Measurements from ENCODE around the gene ITPR2. TPM values are rescaled to one million over a fixed set of nuclear protein-coding genes. Genes with fewer than 3 reads are reported as not detected.
"Not testable (repeated sequence)": the region's sequence is repeated elsewhere in the genome, so short reads cannot be mapped to it uniquely, and the experiment has no call there.

Gene ITPR2
- total and polyA plus RNA-seq, 5 donors, result 4.2 to 32.1 (median 23.2) TPM

DNA sequence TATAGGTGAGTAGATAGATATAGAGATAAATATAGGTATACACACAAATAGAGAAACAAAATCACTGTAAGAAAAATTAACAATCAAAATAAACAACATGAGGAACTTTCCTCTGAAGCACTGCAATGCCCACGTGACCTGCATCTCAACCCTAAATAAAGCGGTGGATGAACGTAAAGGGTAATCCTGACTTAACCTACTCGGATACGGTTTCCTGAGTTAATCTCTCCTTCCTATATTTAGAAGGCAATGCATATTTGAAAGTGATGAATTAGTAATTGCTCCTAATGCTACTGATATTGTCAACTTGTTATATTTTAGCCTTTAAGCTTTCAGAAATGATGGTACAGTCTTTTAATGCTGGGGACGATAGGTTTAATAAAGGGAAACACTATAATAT is 221.4 kb downstream of the ITPR2 start:
- WGBS, result 92% methylated on average over 6 of the region's 6 CpGs
- DNase-seq, result no peak
- H3K27ac ChIP-seq (ENCODE audit: low read length), result no peak overlapping the region
- no peak overlapping the region for H3K4me3 ChIP-seq (ENCODE audit: low read length)
- intact Hi-C loops (cut with DNase I), result no loop called here
- no peaks in the 10 kb centered on the region for H3K27me3 ChIP-seq (ENCODE audit: control insufficient read depth, insufficient read depth)
- no peaks in the 10 kb centered on the region for H3K4me1 ChIP-seq (ENCODE audit: control insufficient read depth, insufficient read depth, low read length)
- no peaks in the 10 kb centered on the region for H3K9me3 ChIP-seq (ENCODE audit: control insufficient read depth, low read length)
- ATAC-seq, result no peak

DNA sequence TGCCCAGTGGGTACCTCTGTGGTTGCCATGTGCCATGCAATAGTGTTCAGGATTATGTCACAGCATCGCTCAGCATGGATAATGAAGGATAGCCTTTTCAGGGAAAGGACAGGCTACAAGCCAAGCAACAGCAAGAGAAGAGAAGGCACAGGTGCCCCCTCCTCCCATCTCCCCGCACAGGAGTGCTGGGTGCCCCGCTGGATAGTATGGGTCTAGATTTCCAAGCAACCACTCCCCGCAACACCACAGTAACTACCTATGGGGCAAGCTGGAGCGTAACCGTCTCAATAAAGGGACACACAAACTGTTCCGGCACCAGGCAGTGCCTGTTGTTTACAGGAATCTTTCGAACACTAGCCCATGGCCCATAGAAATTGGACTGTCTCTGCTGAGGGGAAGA is 222.2 kb downstream of the ITPR2 start:
- H3K4me1 ChIP-seq (ENCODE audit: control insufficient read depth, insufficient read depth, low read length), result no peaks in the 10 kb centered on the region
- intact Hi-C loops (cut with DNase I), result no loop called here
- no peaks in the 10 kb centered on the region for H3K27me3 ChIP-seq (ENCODE audit: control insufficient read depth, insufficient read depth)

DNA sequence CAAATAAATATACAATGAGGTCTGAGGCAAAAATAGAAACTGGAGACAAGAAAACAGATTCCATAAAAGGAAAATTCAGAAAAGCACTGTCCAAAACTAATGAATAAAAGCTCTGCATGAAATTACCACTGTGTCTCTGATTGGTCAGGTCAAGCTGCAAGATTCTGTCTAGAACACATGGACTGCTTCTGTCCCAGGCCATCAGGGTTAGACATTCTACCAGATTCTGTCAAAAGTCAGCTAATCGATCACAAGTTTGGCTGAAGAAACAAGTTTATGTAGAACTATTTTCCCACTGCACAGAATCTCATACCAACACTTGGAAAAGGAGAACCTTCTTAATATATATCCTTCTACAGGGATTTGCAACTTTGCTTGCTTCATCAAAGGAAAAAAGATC is 223.0 kb downstream of the ITPR2 start:
- H3K4me3 ChIP-seq (ENCODE audit: low read length), result no peak overlapping the region
- 85% methylated on average over 1 of the region's 1 CpG for WGBS

More for the DNA sequence above, 222.2 kb downstream of the ITPR2 start:
- no peak overlapping the region for H3K27ac ChIP-seq (ENCODE audit: low read length)
- ATAC-seq, result no peak
- 96% methylated on average over 8 of the region's 8 CpGs for WGBS
- no peak for DNase-seq
- no peaks in the 10 kb centered on the region for H3K9me3 ChIP-seq (ENCODE audit: control insufficient read depth, low read length)
- no peak overlapping the region for H3K4me3 ChIP-seq (ENCODE audit: low read length)

DNA sequence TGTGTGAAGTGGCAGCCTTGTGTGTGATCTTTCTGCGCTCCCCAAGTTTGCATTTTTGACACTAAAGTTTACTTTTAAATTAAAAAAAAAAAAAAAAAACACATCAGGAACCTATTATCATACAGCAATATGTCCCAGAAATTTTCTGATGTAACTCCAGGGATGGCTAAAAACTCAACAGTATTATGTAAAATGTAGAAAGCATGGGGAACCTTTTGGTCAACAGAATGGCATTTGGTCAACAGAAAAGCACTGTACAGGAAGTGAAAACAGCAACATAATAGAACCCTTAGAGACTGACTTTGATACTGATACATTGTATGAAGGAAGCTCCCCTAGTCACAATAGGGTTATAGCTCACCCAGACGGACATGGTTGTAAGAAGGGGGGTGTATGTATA is 224.3 kb downstream of the ITPR2 start:
- DNase-seq (no peak), ATAC-seq (no peak)
- no peak overlapping the region for H3K27ac ChIP-seq (ENCODE audit: low read length)
- no peak overlapping the region for H3K4me3 ChIP-seq (ENCODE audit: low read length)
- H3K4me1 ChIP-seq (ENCODE audit: control insufficient read depth, insufficient read depth, low read length), result no peaks in the 10 kb centered on the region
- no peaks in the 10 kb centered on the region for H3K9me3 ChIP-seq (ENCODE audit: control insufficient read depth, low read length)
- 87% methylated on average over 2 of the region's 2 CpGs for WGBS
- intact Hi-C loops (cut with DNase I), result no loop called here
- no peaks in the 10 kb centered on the region for H3K27me3 ChIP-seq (ENCODE audit: control insufficient read depth, insufficient read depth)

More for the DNA sequence above, 223.0 kb downstream of the ITPR2 start:
- intact Hi-C loops (cut with DNase I), result no loop called here
- ATAC-seq (no peak), DNase-seq (no peak)
- H3K27ac ChIP-seq (ENCODE audit: low read length), result no peak overlapping the region
- H3K27me3 ChIP-seq (ENCODE audit: control insufficient read depth, insufficient read depth), result no peaks in the 10 kb centered on the region
- H3K9me3 ChIP-seq (ENCODE audit: control insufficient read depth, low read length), result no peaks in the 10 kb centered on the region
- H3K4me1 ChIP-seq (ENCODE audit: control insufficient read depth, insufficient read depth, low read length), result no peaks in the 10 kb centered on the region

DNA sequence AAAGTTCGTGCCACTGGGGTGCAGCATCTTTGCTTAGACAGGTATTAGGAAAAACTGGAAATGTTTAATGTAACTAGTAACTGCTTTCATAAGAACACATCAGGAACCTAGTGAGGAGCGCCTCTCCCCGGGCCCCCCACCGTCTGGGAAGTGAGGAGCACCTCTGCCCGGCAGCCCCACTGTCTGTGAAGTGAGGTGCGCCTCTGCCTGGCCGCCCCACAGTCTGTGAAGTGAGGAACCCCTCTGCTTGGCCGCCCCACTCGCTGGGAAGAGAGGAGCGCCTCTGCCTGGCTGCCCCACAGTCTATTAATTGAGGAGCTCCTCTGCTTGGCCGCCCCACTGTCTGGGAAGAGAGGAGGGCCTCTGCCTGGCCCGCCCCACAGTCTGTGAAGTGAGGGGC is 224.7 kb downstream of the ITPR2 start:
- H3K27ac ChIP-seq (ENCODE audit: low read length), result no peak overlapping the region
- H3K4me3 ChIP-seq (ENCODE audit: low read length), result no peak overlapping the region
- DNase-seq (peak in 1 of 3 donors; percentile 48), ATAC-seq (no peak)
- 93% methylated on average over 12 of the region's 12 CpGs for WGBS
- intact Hi-C loops (cut with DNase I), result no loop called here
- no peaks in the 10 kb centered on the region for H3K27me3 ChIP-seq (ENCODE audit: control insufficient read depth, insufficient read depth)
- H3K9me3 ChIP-seq (ENCODE audit: control insufficient read depth, low read length), result no peaks in the 10 kb centered on the region
- no peaks in the 10 kb centered on the region for H3K4me1 ChIP-seq (ENCODE audit: control insufficient read depth, insufficient read depth, low read length)

DNA sequence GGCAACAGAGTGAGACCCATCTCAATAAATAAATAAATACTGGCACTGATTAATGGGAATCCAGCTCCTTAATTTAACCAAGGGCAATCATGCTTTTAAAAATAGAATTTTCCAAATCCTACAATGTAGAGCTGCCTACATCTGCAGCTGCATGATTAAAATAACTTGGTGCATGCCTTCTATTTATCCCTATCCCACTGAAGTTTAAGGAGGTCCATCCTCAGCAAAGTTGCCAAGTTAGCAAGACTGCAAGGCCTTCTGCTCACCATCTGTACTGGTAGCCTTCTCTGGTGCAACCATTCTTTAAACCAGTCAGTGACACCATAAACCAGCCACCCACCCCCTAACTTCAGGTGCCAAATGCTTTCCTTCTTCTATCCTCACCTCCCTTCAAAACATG is 226.1 kb downstream of the ITPR2 start:
- H3K4me3 ChIP-seq (ENCODE audit: low read length), result no peak overlapping the region
- no peak for DNase-seq
- H3K9me3 ChIP-seq (ENCODE audit: control insufficient read depth, low read length), result no peaks in the 10 kb centered on the region
- H3K4me1 ChIP-seq (ENCODE audit: control insufficient read depth, insufficient read depth, low read length), result no peaks in the 10 kb centered on the region
- H3K27ac ChIP-seq (ENCODE audit: low read length), result no peak overlapping the region
- intact Hi-C loops (cut with DNase I), result no loop called here
- H3K27me3 ChIP-seq (ENCODE audit: control insufficient read depth, insufficient read depth), result no peaks in the 10 kb centered on the region
- no peak for ATAC-seq

DNA sequence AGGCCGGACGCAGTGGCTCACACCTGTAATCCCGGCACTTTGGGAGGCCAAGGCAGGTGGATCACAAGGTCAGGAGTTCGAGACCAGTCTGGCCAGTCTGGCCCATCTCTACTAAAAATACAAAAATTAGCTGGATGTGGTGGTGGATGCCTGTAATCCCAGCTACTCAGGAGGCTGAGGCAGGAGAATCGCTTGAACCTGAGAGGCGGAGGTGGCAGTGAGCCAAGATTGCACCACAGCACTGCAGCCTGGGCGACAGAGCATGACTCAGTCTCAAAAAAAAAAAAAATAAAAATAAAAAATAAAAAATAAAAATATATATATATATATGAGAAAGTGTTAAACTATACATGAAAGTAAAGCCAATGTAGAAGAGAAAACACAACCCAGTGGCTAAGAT is 228.2 kb downstream of the ITPR2 start:
- WGBS, result 96% methylated on average over 7 of the region's 7 CpGs
- H3K9me3 ChIP-seq (ENCODE audit: control insufficient read depth, low read length); H3K4me3 ChIP-seq (ENCODE audit: low read length); H3K27me3 ChIP-seq (ENCODE audit: control insufficient read depth, insufficient read depth); H3K4me1 ChIP-seq (ENCODE audit: control insufficient read depth, insufficient read depth, low read length); intact Hi-C loops (cut with DNase I); H3K27ac ChIP-seq (ENCODE audit: low read length); ATAC-seq: not testable (repeated sequence)
- peak in 2 of 3 donors; percentile 19 to 39 for DNase-seq

DNA sequence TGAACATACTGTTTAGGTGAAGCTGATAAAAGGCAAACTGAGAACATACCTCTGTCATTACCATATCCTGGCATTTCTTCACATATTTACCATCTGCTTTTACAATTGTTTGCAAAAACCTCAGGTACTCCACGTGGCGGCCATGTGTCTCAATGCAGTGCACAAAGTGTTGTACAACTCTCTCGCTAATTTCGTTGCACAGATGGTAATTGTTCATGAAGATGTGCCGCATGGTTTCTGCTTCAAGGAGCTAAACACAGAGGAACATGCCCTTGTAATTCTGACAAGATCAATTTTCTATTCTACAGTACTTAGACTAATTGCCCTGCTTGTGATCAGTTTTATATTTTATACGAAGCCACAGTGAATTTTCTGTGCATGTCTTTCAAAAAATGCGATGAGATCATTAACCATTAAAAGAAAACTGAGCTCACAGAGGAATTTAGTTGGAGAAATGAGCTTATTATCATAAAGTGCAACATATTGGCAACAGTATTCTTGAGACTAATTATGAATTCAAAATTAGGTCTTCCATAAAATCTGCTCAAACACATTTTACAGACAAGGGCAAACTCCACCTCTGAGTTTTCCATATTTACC is 233.8 kb downstream of the ITPR2 start:
- H3K27me3 ChIP-seq (ENCODE audit: control insufficient read depth, insufficient read depth), result no peaks in the 10 kb centered on the region
- intact Hi-C loops (cut with DNase I), result no loop called here
- 87% methylated on average over 7 of the region's 7 CpGs for WGBS
- DNase-seq, result no peak
- H3K27ac ChIP-seq (ENCODE audit: low read length), result no peak overlapping the region
- no peak overlapping the region for H3K4me3 ChIP-seq (ENCODE audit: low read length)
- no peaks in the 10 kb centered on the region for H3K9me3 ChIP-seq (ENCODE audit: control insufficient read depth, low read length)
- ATAC-seq, result no peak
- H3K4me1 ChIP-seq (ENCODE audit: control insufficient read depth, insufficient read depth, low read length), result no peaks in the 10 kb centered on the region

DNA sequence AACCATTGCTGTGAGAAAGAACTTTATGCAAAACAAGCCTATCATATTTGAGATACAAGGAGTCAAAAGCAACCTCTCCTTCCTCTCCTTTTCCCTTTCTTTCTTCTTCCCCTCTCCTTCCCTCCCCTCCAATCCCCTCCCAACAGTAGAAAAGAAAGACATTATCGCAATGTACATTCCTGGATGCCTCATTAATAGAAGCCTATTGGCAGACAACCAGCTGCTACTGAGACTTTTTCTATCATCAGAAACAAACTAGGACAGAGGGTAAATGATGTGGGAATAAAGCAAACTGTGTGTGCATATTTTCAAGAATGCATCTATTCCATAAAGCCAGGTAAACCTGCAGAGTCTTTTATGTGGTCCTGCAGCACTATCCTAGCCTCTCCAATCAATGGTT is 237.2 kb downstream of the ITPR2 start:
- no peak overlapping the region for H3K4me3 ChIP-seq (ENCODE audit: low read length)
- no peak overlapping the region for H3K27ac ChIP-seq (ENCODE audit: low read length)
- no peak for ATAC-seq
- H3K4me1 ChIP-seq (ENCODE audit: control insufficient read depth, insufficient read depth, low read length), result no peaks in the 10 kb centered on the region
- DNase-seq, result no peak
- H3K9me3 ChIP-seq (ENCODE audit: control insufficient read depth, low read length), result no peaks in the 10 kb centered on the region
- WGBS, result 63% methylated on average over 1 of the region's 1 CpG
- no peaks in the 10 kb centered on the region for H3K27me3 ChIP-seq (ENCODE audit: control insufficient read depth, insufficient read depth)
- intact Hi-C loops (cut with DNase I), result no loop called here

DNA sequence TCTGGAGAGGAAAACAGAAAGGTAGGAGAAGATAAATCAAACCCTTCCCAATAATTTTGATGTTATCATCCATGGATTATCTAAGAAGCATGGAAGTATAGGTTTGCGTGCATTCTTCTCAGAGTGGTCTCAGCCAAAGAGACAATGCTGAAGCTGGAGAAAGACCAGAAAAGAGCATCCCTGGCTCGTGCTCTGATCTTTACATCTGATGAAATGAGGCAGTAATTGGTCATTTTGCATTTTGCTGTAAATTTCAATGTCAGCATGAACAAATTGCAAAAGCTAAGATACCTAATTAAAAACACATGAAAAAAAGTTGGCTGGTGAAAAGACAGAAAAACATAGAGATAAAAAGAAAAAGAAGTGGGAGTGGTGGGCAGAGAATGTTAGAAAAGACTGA is 252.4 kb downstream of the ITPR2 start:
- Histone ChIP-seq H3K4me3 (ENCODE audit: low read length) (no peak overlapping the region), H3K27ac (ENCODE audit: low read length) (no peak overlapping the region), H3K27me3 (ENCODE audit: control insufficient read depth, insufficient read depth) (no peaks in the 10 kb centered on the region), H3K4me1 (ENCODE audit: control insufficient read depth, insufficient read depth, low read length) (no peaks in the 10 kb centered on the region), H3K9me3 (ENCODE audit: control insufficient read depth, low read length) (no peaks in the 10 kb centered on the region)
- no peak for DNase-seq
- ATAC-seq, result no peak
- intact Hi-C loops (cut with DNase I), result no loop called here
- 94% methylated on average over 2 of the region's 2 CpGs for WGBS

DNA sequence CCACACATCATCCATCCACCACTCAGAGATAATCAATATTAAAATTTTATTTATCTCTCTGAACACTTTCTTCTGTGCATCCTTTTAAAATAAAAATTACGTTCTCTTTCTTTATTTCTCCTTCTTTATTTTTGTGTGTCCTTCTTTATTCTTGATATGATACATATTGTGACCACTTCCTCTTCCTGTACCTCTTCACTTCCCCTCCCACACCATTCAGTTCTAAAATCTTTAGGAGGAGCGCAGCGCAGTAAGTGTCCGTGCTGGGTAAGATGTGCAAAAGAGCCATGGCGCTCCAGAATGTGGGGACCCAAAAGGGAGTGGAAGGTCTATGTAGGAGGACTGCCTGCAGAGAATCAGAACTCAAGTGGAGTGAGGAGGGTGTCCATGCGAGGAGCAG is 256.7 kb downstream of the ITPR2 start:
- Histone ChIP-seq H3K27me3 (ENCODE audit: control insufficient read depth, insufficient read depth) (no peaks in the 10 kb centered on the region), H3K9me3 (ENCODE audit: control insufficient read depth, low read length) (no peaks in the 10 kb centered on the region), H3K27ac (ENCODE audit: low read length) (no peak overlapping the region), H3K4me3 (ENCODE audit: low read length) (no peak overlapping the region), H3K4me1 (ENCODE audit: control insufficient read depth, insufficient read depth, low read length) (no peaks in the 10 kb centered on the region)
- intact Hi-C loops (cut with DNase I), result no loop called here
- DNase-seq (no peak), ATAC-seq (no peak)
- 91% methylated on average over 6 of the region's 6 CpGs for WGBS

DNA sequence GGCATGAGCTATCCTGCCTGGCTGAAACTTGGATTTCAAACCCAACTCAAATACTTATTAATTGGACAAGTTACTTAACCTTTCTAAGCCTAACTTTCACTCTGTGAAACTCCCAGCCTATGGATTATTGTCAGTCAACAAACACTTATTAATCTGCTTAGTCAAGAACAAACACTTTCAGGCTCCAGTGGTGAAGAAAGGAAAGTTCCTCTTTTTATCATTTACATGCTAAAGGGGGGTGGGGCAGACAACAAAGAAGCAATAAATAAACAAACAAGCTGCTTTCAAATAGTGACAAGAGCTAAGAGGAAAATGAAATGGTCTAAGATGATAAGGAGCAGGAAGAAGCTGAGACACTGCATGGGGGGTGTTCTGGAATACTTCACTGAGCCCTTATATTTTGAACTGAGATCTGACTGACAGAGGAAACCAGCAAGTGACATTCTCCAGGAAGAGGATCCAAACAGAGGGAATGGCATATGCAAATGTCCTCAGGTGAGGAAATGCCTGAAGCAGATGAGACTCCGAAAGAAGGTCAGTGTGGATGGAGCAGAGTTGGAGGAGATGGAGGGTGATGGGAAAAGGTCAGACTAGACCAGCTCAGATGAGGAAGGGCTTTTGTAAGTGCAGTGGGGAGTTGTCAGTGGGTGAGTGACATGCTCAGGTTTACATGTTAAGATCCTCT is 259.6 kb downstream of the ITPR2 start:
- H3K27ac ChIP-seq (ENCODE audit: low read length), result no peak overlapping the region
- H3K4me3 ChIP-seq (ENCODE audit: low read length), result no peak overlapping the region
- ATAC-seq (no peak), DNase-seq (no peak)
- 95% methylated on average over 1 of the region's 1 CpG for WGBS
- no peaks in the 10 kb centered on the region for H3K27me3 ChIP-seq (ENCODE audit: control insufficient read depth, insufficient read depth)
- H3K4me1 ChIP-seq (ENCODE audit: control insufficient read depth, insufficient read depth, low read length), result no peaks in the 10 kb centered on the region
- intact Hi-C loops (cut with DNase I), result no loop called here
- no peaks in the 10 kb centered on the region for H3K9me3 ChIP-seq (ENCODE audit: control insufficient read depth, low read length)

All from right cardiac atrium (tissue), 5 donors.